KOPT-K1 (cell line): Measurements from ENCODE around the gene SPTA1.

Experiments used
- H3K27ac ChIP-seq: fragments of 200-600 bp; sonication (generic); 2 replicates; pipeline ENCODE4 v1.5.1; 2016; ENCODE audit warnings: antibody characterized with exemption, mild to moderate bottlenecking, low read depth, low read length; ENCODE audit not compliant: poor library complexity, severe bottlenecking
- H3K36me3 ChIP-seq: fragments of 200-600 bp; sonication (generic); 2 replicates; pipeline ENCODE4 v1.5.1; 2017; ENCODE audit warnings: antibody characterized with exemption, mild to moderate bottlenecking, low read length, moderate library complexity; ENCODE audit not compliant: insufficient read depth
- H3K9me3 ChIP-seq: fragments of 200-600 bp; sonication (generic); 2 replicates; pipeline ENCODE4 v1.5.1; 2017; ENCODE audit warnings: antibody characterized with exemption, low read length, mild to moderate bottlenecking; ENCODE audit not compliant: insufficient read depth, poor library complexity, severe bottlenecking

Gene SPTA1

GRCh38 chr1:158686111-158687009 lies at the start of gene SPTA1:
TSS of gene SPTA1 (minus strand) at chr1:158686715. CDS start at chr1:158686517, 198 bp downstream.
- Histone ChIP-seq H3K27ac (no peak within 1 kb of the TSS), H3K9me3 (no peaks in the 10 kb centered on the region), H3K36me3 (no peaks in the 10 kb centered on the region)

DNA sequence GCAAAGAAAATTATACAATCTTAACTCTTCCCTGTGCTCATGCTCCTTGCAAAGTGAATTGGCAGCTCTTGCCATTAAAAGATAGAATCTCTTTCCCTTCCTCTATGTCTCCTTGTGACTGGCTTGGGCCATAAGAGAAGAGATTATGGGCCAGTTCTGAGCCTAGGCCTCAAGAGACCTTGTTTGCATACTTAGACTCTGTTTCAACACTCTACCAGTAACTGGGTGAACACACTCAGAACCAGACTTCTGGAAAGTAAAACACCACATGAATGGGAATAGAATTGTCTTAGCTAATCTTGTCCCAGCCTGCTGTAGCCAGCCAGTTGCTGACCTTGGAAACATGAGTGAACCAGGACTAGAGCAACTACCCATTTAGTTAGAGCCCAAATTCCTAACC lies 49.3 kb upstream of the SPTA1 start:
- Histone ChIP-seq H3K36me3 (no peaks in the 10 kb centered on the region), H3K27ac (no peak overlapping the region), H3K9me3 (no peaks in the 10 kb centered on the region)

DNA sequence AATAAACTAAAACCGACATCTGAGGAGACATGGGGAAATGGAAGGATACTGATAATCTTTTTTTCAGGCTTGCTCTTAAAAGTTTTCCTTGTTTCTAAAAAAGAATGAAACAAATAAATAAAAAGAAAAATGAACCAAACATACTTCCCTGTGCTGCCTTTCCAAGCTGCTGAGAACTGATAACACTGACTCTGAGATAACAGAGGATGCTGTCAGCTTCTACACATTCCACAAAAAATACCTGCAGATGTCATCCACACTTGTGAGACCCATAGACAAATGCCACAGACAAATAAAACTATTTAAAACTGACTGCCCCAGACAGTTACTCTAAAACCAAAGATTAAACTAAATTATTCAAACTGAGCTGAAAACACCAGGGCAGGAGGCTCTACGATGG lies 46.0 kb upstream of the SPTA1 start:
- H3K27ac ChIP-seq: no peak overlapping the region
- H3K9me3 ChIP-seq: no peaks in the 10 kb centered on the region
- no peaks in the 10 kb centered on the region for H3K36me3 ChIP-seq

GRCh38 chr1:158731707-158732106 lies 45.2 kb upstream of the SPTA1 start:
- Histone ChIP-seq H3K36me3 (no peaks in the 10 kb centered on the region), H3K9me3 (no peaks in the 10 kb centered on the region), H3K27ac (no peak overlapping the region)

GRCh38 chr1:158730453-158730852 lies 43.9 kb upstream of the SPTA1 start:
- H3K27ac ChIP-seq: peak overlapping the region; percentile 14
- H3K36me3 ChIP-seq: no peaks in the 10 kb centered on the region
- H3K9me3 ChIP-seq: no peaks in the 10 kb centered on the region

GRCh38 chr1:158728510-158729225 lies 42.2 kb upstream of the SPTA1 start:
- Histone ChIP-seq H3K9me3 (no peaks in the 10 kb centered on the region), H3K27ac (no peak overlapping the region), H3K36me3 (no peaks in the 10 kb centered on the region)

- Histone ChIP-seq H3K36me3 (no peaks in the 10 kb centered on the region), H3K9me3 (no peaks in the 10 kb centered on the region), H3K27ac (no peak overlapping the region)
These were observed 37.9 kb upstream of the SPTA1 start for GRCh38 chr1:158724442-158724841.

DNA sequence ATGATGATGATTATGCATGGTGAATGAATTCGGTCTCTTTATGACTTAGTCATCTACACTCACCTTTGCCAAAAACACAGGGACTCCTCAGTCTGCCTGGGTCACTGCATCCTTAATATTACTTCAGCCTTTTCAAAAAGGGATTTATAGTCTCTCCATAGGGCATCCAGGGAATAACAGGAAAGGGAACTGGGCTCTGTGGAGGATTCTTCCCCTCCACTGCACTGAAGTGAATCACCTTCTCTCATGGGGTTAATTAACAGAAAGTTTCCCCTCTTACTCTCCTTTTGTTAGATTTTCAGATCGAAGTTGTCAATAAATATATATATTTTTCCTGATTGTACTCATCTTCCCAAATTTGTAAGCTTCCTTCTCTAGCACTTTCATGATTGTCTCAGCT lies 34.1 kb upstream of the SPTA1 start, which contains the start of gene OR6K3:
Gene OR6K3 (minus strand): TSS at position 101 of the 400 bp plus-strand sequence. CDS start 2,605 bp downstream, outside the sequence.
- no peaks in the 10 kb centered on the region for H3K9me3 ChIP-seq
- H3K27ac ChIP-seq: no peak within 1 kb of the TSS
- no peaks in the 10 kb centered on the region for H3K36me3 ChIP-seq

- H3K9me3 ChIP-seq: no peaks in the 10 kb centered on the region
- no peaks in the 10 kb centered on the region for H3K36me3 ChIP-seq
- no peak overlapping the region for H3K27ac ChIP-seq
These were observed 33.1 kb upstream of the SPTA1 start for GRCh38 chr1:158719664-158720063.

DNA sequence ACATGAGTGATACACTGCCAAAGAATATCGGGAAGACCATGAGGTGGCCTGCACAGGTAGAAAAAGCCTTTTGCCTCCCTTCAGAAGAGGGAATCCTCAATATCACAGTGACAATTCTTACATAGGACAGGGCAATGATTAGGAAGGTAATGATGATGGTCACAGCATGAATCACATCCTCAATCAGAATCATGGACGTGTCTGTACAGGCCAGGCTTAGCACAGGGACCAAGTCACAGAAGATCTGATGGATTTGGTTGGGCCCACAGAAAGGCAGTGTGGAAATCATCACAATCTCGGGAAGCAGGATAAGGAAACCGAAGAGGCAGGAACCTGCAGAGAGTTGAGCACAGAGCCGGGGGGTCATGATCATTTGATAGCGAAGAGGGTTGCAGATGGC lies 30.8 kb upstream of the SPTA1 start:
- Histone ChIP-seq H3K27ac (no peak overlapping the region), H3K9me3 (peaks cover 5% of the 10 kb centered on the region), H3K36me3 (no peaks in the 10 kb centered on the region)

GRCh38 chr1:158716335-158716734 lies 29.8 kb upstream of the SPTA1 start:
- Histone ChIP-seq H3K36me3 (no peaks in the 10 kb centered on the region), H3K27ac (no peak overlapping the region), H3K9me3 (peaks cover 5% of the 10 kb centered on the region)

DNA sequence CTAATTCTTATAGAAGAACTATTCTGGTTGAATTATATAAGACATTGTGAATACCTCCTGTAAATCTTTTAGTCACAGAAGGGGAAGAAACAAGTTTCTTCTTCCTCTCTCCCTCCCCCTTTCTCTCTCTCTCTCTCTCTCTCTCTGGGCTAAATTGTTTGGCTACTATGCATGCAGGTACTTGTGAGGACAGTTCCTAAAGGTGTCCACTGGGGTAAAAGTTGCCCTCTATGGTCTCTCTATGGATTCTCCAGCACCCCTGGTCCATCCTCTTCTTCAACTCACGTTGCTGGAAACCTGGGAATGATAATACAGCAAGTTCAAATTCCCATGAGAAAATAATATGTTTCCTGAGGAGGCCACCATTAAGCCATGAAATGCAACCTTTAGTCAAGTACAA lies 28.2 kb upstream of the SPTA1 start:
- no peaks in the 10 kb centered on the region for H3K36me3 ChIP-seq
- H3K27ac ChIP-seq: no peak overlapping the region
- H3K9me3 ChIP-seq: peaks cover 5% of the 10 kb centered on the region

- no peaks in the 10 kb centered on the region for H3K36me3 ChIP-seq
- H3K9me3 ChIP-seq: peaks cover 5% of the 10 kb centered on the region
- H3K27ac ChIP-seq: no peak overlapping the region
These were observed 24.6 kb upstream of the SPTA1 start for GRCh38 chr1:158711098-158711497.

- Histone ChIP-seq H3K27ac (no peak overlapping the region), H3K36me3 (no peaks in the 10 kb centered on the region), H3K9me3 (no peaks in the 10 kb centered on the region)
These were observed 19.6 kb upstream of the SPTA1 start for GRCh38 chr1:158706096-158706495.

DNA sequence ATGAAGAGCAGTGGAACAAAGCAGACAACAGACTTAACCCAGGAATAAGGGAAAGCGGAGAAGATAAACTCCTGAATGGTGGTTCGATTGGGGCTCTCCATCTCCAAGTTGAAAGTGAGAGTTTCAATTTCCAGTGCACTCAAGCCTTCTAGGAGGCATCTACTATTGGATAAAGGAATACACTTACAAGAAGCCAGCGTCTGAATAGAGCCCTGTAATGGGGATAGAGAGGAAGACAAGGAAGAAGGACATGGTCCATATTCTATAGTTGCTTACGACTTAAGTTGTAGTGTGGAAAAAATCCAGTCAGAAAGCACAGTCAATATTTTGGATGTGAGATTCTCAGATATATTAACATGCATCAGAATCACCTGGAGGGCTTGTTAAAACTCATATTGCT lies 14.0 kb upstream of the SPTA1 start, which contains the start of gene OR6K2:
Gene OR6K2 (minus strand): TSS at position 101 of the 400 bp plus-strand sequence. CDS start 0 bp downstream, at position 101.
- Histone ChIP-seq H3K36me3 (no peaks in the 10 kb centered on the region), H3K27ac (no peak within 1 kb of the TSS), H3K9me3 (no peaks in the 10 kb centered on the region)
